GM21423 (cell line): ENCODE measurements around the gene CYP21A2.
"Not testable (repeated sequence)": the region's sequence is repeated elsewhere in the genome, so short reads cannot be mapped to it uniquely, and the experiment has no call there.

ENCODE experiments used
- ATAC-seq: cut with Tn5 transposase; IDR thresholded peaks from one replicate; pipeline ENCODE4 v1.9.1; 2021; ENCODE audit warnings: mild to moderate bottlenecking, moderate library complexity; ENCODE audit not compliant: unreplicated experiment

Gene CYP21A2

GRCh38 chr6:32052626-32053025, 14.4 kb downstream of the CYP21A2 start:
- not testable (repeated sequence) for ATAC-seq

- ATAC-seq: not testable (repeated sequence)
These were observed 15.1 kb downstream of the CYP21A2 start for GRCh38 chr6:32053314-32053713.

DNA sequence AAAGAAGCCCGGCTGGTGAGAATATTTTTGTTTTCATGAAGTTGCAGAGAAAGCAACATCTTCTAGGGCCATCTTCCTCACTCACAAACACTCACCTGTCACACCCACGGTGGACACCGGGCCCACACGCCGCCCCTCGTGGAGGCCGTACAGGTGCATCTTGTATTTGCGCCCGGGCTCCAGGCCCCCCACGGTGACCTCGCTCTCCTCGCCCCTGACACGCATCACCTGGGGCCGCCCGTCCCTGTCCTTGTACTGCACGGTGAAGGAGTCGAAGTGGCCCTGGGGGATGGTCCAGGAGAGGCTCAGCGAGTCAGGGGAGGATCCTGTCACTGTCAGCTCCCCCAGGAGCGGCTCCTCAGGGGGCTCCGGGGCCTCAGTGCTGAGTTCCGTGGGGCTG, 17.5 kb downstream of the CYP21A2 start:
- not testable (repeated sequence) for ATAC-seq

- no peak for ATAC-seq
These were observed 18.0 kb downstream of the CYP21A2 start for GRCh38 chr6:32056254-32056653.

- no peak for ATAC-seq
These were observed 19.8 kb downstream of the CYP21A2 start for GRCh38 chr6:32057966-32058365.

GRCh38 chr6:32058511-32058963, 20.3 kb downstream of the CYP21A2 start:
- no peak for ATAC-seq

DNA sequence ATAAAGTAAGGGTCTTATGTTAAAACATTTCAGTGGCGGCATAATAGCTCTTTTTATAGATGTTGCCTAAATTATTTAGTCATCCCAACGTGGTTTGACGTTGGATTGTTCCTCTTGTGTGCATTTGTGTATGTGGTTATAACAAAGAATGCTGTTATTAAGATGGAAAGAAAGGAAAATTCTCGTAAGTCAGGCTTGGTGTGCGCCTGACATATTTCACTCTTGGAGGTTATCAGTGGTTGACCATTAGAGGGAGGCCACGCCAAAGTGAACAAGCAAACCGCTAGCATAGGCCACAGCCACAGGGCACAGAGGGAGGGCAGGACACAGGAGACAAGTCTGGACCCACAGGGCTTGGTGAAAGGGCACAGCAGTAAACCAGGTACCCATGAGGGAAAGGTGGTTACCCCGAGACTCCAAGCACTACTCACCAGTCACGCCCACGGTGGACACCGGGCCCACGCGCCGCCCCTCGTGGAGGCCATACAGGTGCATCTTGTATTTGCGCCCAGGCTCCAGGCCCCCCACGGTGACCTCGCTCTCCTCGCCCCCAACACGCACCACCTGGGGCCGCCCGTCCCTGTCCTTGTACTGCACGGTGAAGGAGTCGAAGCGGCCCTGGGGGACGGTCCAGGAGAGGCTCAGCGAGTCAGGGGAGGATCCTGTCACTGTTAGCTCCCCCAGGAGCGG, 22.9 kb downstream of the CYP21A2 start:
- no peak for ATAC-seq

- no peak for ATAC-seq
These were observed 26.5 kb downstream of the CYP21A2 start for GRCh38 chr6:32064706-32065105.

DNA sequence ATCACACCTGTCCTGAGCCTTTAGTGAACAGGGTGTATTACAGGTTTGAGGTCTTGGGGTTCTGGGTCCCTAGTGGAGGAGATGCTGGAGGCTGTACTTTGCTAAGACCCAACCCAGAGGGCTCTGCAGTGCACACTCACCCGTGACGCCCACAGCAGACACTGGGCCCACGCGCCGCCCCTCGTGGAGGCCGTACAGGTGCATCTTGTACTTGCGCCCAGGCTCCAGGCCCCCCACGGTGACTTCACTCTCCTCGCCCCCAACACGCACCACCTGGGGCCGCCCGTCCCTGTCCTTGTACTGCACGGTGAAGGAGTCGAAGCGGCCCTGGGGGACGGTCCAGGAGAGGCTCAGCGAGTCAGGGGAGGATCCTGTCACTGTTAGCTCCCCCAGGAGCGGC, 29.3 kb downstream of the CYP21A2 start:
- ATAC-seq: not testable (repeated sequence)

- ATAC-seq: not testable (repeated sequence)
These were observed 30.1 kb downstream of the CYP21A2 start for GRCh38 chr6:32068315-32068714.

DNA sequence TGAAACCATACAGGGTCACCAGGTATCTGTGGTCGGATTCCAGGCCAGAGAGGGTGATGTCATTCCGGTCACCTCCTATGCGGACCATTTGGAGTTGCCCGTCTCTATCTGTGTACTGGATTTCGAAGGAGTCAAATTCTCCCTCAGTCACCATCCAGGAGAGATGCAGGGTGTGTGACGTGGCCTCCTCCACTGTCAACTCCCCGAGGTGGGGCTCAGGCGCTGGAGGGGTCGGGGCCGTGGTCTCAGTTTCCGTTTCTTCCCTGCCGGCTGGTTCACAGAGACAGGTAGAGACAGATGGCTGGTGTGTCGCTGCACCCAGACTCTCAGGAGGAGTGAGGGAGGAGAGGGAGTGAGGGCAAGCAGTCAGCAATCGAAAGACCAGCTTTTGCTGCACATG, 30.7 kb downstream of the CYP21A2 start:
- ATAC-seq: no peak

GRCh38 chr6:32069460-32069859, 31.2 kb downstream of the CYP21A2 start:
- ATAC-seq: no peak

DNA sequence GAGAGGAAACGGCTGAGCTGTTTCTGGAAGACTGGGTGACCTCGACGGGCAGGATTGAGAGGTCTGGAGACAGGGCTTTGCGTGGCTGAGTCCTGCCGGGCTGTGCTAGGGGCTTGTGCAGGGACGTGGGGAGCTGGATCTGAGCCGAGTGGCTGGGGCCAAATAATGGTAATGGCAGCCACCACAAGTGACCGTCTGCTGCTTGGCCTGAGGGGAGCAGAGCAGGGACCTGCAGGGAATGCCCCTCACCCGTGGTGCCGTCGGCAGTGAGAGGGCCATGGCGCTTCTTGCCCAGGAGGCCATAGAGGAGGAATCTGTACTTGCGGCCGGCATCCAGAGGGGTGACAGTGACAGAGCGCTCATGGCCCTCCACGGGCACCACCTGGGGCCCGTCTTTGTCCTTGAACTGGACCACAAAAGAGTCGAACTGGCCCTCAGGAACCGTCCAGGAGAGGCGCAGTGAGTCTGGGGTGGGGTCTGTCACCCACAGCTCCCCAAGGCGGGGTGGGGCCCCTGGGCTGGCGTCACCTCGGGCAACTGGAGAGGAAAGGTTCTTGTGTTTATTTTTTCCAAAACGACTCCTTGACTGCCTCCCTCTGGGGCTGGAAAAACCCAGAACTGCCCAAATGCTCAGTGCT, 31.8 kb downstream of the CYP21A2 start:
- no peak for ATAC-seq

DNA sequence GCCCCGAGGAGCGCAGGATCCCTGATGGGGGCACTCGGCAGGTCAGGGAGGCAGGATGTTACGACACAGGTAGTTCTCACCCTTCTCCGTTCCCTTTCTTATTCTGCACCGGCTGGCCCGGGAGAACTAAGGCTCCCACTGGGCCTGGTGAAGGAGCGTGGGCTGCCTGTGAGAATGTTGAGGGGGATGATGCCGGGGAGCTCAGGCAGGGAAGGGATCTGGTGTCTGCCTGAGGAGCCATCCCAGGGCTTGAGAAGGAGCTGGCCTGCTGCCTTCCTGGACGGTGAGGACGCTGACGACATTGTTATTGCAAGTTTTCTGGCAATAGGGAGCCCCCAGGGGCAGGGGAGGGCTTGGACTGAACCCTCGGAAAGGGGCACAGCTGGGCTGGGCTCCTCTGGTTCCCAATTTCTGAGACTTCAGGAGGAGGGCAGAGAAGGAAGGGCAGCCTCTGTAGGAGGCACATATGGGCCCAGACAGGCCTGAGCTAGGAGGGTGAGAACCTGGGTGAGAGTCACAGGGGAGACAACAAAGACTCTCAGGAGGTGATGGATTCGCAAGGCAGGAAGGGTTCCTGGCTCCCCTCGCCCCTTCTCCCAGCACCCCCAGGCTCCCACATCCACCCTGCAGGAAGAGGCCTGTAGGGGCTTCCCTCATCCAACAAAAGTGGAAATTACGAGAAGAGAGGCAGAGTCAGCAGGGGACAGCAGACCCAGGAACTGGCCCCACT, 32.8 kb downstream of the CYP21A2 start:
- ATAC-seq: no peak

GRCh38 chr6:32073101-32073500, 34.9 kb downstream of the CYP21A2 start:
- ATAC-seq: no peak

GRCh38 chr6:32073613-32074012, 35.4 kb downstream of the CYP21A2 start:
- no peak for ATAC-seq

DNA sequence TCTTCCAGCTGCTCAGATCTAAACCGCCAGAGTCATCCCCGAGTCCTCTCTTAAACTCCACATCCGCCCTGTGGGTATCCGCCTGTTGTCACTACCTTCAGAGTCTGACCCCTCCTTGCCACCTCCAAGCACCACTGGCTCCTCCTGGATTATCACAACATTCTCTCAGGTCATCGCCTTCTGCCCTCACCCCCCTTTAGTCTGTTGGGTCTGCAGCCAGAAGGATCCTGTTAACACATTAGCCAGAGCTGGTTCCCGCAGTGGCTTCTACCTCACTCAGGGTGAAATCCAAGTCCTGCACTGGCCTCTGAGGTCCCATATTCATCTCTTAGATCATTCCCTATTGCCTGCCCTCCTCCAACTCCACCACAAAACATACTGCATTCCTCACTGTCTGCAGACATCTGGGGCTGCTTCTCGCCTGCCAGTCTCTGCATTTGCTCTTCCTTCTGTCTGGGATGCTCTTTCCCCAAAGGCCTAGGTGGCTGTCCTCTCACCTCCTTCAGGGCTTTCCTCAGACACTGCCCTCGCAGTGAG, 36.8 kb downstream of the CYP21A2 start:
- ATAC-seq: no peak

DNA sequence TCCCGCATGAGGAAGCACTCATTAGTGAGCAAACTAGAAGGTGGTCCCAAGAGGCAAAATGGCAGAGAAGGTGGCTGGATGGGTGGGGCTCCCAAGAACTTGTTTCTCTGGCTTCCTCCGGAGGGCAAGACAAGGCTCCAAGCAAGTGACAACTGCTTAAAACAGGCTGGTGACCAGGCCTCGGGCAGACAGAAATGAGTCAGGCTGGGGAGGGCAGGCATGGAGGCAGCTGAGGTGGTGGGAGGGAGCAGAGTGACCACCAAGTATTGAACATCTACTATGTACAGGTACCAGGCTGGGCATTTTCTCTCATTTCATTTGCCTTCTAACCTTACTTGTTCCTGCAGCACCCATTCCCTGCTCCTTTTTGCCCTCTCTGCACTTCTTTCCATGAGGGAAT, 37.6 kb downstream of the CYP21A2 start:
- no peak for ATAC-seq

GRCh38 chr6:32076321-32076809, 38.1 kb downstream of the CYP21A2 start:
- no peak for ATAC-seq

DNA sequence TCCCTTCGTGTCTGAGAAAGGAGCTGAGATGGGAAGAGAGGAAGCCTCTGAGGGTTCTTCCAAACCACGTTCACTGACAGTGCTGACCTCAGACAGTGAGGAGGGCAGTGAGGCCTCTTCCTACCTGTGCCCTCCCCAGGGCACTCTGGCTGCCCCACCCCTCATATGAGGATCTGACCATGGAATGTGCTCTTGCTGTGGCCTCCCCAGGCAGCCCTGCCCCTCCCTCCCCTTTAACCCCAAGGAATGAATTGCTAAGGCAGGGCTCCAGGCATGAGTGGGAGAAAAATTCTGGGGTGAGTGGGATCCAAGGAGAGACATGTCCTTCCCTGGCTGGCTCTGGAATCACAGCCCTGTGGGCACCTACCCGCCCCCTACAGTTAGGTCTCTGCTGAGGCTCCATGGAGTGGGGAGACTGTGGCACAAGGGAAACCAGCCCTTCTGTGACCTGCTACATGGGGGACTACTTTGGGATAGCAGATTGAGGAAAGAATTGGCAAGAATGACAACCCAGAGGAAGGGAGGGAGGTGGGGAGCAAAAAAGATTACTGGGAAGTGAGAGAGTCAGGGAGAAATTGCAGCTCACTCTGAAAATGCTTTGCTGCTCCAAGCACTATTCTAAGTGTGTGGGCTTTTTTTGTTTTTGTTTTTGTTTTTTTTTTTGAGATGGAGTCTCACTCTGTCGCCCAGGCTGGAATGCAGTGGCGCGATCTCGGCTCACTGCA, 41.5 kb downstream of the CYP21A2 start:
- ATAC-seq: no peak
